HG03575 (cell line): ENCODE measurements around the gene RBM33.

ENCODE experiments used
- ATAC-seq: cut with Tn5 transposase; IDR thresholded peaks from one replicate; pipeline ENCODE4 v1.9.1; 2021; ENCODE audit not compliant: unreplicated experiment, insufficient number of reproducible peaks, low FRiP score; ENCODE audit errors: extremely low read depth

Gene RBM33

GRCh38 chr7:155619634-155620271 lies 24.7 kb upstream of the RBM33 start:
- no peak for ATAC-seq

GRCh38 chr7:155620497-155620896 lies 24.0 kb upstream of the RBM33 start:
- ATAC-seq: no peak

- ATAC-seq: no peak
Observed at GRCh38 chr7:155621418-155621980, 23.0 kb upstream of the RBM33 start.

- no peak for ATAC-seq
Observed at GRCh38 chr7:155624412-155624811, 20.0 kb upstream of the RBM33 start.

GRCh38 chr7:155625557-155625956 lies 18.9 kb upstream of the RBM33 start:
- no peak for ATAC-seq

- no peak for ATAC-seq
Observed at GRCh38 chr7:155629171-155629570, 15.3 kb upstream of the RBM33 start.

GRCh38 chr7:155631155-155631554 lies 13.3 kb upstream of the RBM33 start:
- ATAC-seq: no peak

GRCh38 chr7:155635817-155636216 lies 8.6 kb upstream of the RBM33 start:
- ATAC-seq: no peak

- no peak for ATAC-seq
Observed at GRCh38 chr7:155637155-155637554, 7.3 kb upstream of the RBM33 start.

- no peak for ATAC-seq
Observed at GRCh38 chr7:155638366-155638765, 6.1 kb upstream of the RBM33 start.

GRCh38 chr7:155639958-155640520 lies 4.4 kb upstream of the RBM33 start:
- no peak for ATAC-seq

- ATAC-seq: no peak
Observed at GRCh38 chr7:155640629-155641028, 3.8 kb upstream of the RBM33 start.

GRCh38 chr7:155643804-155644177 lies 670 bp upstream of the RBM33 start:
- no peak for ATAC-seq

GRCh38 chr7:155644971-155645509 lies 579 bp downstream of the RBM33 start:
- peak; percentile 18 for ATAC-seq

GRCh38 chr7:155645662-155646061 lies 1.2 kb downstream of the RBM33 start:
- ATAC-seq: no peak

- ATAC-seq: no peak
Observed at GRCh38 chr7:155646669-155647068, 2.2 kb downstream of the RBM33 start.

GRCh38 chr7:155647302-155647701 lies 2.8 kb downstream of the RBM33 start:
- ATAC-seq: no peak

GRCh38 chr7:155647734-155648133 lies 3.3 kb downstream of the RBM33 start:
- no peak for ATAC-seq

- ATAC-seq: no peak
Observed at GRCh38 chr7:155648752-155649339, 4.4 kb downstream of the RBM33 start.

GRCh38 chr7:155649588-155649987 lies 5.1 kb downstream of the RBM33 start:
- ATAC-seq: no peak
